Activated naive CD8-positive, alpha-beta T cell treated with anti-CD3 and anti-CD28 coated beads, Interleukin-2, amount 50 U/mL, for 16 hours (primary cell): Measurements from ENCODE around the gene CNTNAP2.
"Not testable (repeated sequence)": the region's sequence is repeated elsewhere in the genome, so short reads cannot be mapped to it uniquely, and the experiment has no call there.

Source experiments
- DNase-seq: peaks from one replicate; pipeline ENCODE4 v3.0.0-alpha.2; 2020; ENCODE audit warnings: low read depth, low spot score

Gene CNTNAP2

DNA sequence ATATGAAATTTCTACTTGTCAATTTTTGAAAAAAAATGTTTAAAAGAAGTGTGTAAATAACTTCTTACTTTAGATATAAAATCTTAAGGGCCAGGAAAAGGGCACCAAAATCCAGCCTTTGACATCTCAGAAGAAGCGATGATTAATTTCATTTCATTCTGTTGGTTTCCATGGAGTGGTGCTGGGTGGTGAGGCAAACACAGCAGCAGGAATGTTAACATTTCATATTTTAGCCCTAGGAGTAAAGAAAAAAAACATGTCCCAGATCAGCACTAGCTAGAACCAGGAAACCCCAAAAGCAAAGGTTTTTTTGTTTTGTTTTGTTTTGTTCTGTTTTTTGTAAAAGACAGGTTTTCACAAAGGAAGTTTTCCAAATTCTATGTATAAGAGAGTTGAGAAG, 2175.2 kb downstream of the CNTNAP2 start:
- DNase-seq: no peak

DNA sequence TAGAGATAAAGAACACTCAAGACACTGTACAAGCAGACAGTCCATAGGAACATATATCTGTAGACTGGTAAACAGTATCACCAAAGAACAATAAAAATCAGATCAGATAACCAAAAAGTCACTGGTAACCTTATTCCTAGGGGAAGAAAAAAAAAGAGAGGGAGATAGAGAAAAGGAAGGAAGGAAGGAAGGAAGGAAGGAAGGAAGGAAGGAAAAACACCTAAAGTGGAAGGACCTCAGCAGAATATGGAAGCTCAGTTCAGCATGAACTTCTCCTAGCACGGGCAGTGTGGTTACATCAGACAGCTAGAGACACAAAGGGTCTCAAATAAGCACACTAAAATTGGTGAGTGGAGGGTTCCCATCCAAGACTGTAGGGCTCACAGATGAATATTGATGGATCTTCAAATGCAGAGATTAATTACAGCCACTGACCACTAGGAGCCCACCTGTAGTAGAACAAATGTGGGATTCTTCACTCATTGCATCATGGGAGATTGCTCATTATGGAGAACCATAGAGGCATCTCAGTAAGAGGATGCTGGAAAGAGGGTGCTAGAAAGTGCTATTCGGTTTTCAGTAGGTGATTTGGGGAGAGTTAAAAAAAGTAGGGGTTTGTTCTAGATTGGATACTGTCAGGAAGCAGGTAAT, 2180.5 kb downstream of the CNTNAP2 start:
- DNase-seq: no peak

DNA sequence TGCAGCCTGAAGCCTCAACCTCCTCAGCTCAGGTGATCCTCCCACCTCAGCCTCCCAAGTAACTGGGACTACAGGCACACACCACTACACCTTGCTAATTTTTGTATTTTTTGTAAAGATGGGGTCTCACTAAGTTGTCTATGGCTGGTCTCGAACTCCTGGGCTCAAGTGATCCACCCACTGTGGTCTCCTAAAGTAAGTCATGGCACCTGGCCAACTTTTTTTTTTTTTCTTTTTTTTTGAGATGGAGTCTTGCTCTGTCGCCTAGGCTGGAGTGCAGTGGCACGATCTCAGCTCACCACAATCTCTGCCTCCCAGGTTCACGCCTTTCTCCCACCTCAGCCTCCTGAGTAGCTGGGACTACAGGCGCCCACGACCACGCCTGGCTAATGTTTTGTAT, 2182.2 kb downstream of the CNTNAP2 start:
- not testable (repeated sequence) for DNase-seq

GRCh38 chr7:148299350-148300276, 2183.0 kb downstream of the CNTNAP2 start:
- DNase-seq: no peak

DNA sequence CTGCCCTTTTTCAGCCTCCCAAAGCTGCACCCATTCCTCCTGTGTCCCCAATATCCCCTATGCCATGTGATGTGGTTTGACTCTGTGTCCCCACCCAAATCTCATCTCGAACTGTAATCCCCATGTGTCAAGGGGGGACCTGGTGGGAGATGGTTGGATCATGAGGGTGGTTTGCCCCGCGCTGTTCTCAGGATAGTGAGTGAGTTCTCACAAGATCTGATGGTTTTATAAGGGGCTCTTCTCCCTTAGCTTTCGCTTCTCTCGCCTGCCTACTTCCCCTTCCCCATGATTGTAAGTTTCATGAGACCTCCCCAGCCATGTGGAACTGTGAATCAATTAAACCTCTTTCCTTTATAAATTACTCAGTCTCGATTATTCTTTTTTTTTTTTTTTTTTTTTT, 2185.8 kb downstream of the CNTNAP2 start:
- DNase-seq: not testable (repeated sequence)

DNA sequence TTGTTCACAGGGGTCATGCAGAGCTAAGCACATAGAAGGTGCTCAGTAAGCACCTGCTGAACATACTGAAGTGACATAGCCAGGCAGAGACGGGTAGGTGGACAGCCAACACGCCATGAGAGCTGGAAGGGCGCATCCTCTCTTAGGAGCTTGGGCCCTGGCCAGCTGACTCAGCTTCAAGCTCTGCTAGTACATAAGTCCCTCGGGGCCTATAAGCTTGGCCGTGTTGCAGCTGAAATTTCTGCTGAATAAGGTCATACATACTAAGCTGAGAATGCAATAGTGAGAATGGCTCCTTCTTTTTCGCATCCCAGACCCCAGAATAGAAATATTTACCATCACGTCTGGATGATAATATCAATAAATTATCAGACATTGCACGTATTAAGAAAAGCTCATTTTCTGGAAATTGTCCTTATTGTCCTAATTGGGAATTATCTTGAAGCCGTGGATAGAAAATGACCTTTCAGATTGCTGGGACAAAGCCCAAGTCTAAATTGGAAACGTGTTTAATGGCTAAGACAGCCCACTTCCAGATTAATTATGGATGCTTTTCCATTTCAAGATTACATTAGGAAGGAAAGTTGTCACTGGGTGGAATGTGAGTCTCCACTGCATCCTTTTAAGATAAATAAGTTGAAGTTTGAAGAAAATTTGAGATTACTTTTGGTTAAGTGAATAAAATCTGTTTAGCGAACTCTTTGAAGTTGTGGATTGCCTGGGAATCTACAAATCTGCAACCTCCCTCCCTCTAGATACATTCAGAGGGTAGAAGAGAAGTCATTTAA, 2186.9 kb downstream of the CNTNAP2 start:
- no peak for DNase-seq

GRCh38 chr7:148304083-148304335, 2187.4 kb downstream of the CNTNAP2 start:
- no peak for DNase-seq

- DNase-seq: no peak
Observed at GRCh38 chr7:148304456-148304855, 2187.9 kb downstream of the CNTNAP2 start.

- DNase-seq: no peak
Observed at GRCh38 chr7:148306759-148307158, 2190.2 kb downstream of the CNTNAP2 start.

DNA sequence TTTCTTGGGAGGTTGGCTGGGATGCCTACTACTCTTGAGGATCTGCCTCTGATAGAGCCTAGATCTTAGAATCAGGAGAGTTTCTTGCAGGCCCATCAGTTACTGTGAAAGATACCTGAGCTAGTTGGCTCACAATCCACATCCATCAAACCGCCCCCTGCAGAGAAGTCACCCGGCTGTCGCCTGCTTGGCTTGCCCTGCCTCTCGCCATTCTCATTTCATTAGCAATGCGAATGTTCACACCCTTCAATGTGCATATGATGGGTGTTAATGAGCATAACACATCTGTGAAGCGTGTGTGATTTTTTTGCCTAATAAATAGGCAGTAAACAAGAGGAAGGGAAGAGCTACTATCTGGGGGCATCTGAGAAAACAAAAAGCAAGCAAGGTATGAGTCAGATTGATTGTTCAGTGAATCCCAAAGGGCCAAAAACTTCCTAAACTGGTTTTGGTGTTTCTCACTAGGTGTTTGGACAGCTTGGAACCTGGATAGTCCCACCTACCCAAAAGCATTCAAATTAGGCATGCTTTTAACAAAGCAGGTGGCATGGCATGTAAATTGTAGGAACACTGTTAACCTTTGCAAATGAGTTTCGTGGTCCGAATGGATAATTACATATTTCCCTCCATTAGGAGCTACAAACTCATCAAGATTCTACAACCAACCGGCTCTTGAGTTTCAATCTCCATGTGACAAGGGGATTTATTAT, 2201.7 kb downstream of the CNTNAP2 start:
- no peak for DNase-seq

GRCh38 chr7:148318838-148319237, 2202.2 kb downstream of the CNTNAP2 start:
- no peak for DNase-seq

DNA sequence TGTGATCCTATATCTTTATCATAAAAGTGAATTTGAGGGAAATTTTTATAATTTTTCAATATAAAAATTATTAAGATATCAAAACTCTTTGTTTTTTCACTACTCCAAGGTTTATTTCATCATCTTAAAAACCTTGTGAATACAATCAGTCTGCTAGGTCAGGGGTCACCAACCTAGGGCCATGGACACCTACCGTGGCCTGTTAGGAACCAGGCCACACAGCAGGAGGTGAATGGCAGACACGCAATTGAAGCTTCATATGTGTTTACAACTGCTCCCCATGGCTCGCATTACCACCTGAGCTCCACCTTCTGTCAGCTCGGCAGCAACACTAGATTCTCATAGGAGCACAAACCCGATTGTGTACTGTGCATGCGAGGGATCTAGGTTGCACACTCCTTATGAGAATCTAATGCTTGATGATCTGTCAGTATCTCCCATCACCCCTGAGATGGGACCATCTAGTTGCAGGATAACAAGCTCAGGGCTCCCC, 2202.8 kb downstream of the CNTNAP2 start:
- no peak for DNase-seq

- DNase-seq: no peak
Observed at GRCh38 chr7:148325208-148325607, 2208.6 kb downstream of the CNTNAP2 start.

- DNase-seq: no peak
Observed at GRCh38 chr7:148327379-148327778, 2210.8 kb downstream of the CNTNAP2 start.

GRCh38 chr7:148328906-148329305, 2212.3 kb downstream of the CNTNAP2 start:
- no peak for DNase-seq

DNA sequence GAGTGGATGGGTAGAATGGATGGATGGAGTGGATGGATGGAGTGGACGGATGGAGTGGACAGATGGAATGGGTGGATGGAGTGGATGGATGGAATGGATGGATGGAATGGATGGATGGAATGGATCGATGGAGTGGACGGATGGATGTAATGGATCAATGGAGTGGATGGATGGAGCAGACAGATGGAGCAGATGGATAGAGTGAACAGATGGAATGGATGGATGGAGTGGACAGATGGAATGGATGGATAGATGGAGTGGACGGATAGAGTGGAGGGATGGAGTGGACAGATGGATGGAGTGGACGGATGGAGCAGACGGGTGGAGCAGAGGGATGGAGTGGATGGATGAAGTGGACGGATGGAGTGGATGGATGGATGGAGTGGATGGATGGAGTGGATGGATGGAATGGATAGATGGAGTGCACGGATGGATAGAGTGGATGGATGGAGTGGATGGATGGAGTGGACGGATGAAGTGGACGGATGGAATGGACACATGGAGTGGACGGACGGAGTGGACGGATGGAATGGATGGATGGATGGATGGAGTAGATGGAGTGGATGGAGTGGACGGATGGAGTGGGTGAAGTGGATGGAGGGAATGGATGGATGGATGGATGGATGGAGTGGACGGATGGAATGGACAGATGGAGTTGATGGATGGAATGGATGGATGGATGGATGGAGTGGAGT, 2213.7 kb downstream of the CNTNAP2 start:
- no peak for DNase-seq

GRCh38 chr7:148330822-148331221, 2214.2 kb downstream of the CNTNAP2 start:
- DNase-seq: no peak

DNA sequence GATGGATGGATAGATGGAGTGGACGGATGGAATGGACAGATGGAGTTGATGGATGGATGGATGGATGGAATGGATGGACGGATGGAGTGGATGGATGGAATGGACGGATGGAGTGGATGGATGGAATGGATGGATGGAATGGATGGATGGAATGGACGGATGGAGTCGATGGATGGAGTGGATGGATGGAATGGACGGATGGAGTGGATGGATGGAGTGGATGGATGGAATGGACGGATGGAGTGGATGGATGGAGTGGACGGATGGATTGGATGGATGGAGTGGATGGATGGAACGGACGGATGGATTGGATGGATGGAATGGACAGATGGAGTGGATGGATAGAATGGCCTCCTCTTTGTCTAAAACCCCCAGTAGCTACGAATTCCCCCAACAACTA, 2214.9 kb downstream of the CNTNAP2 start:
- not testable (repeated sequence) for DNase-seq

DNA sequence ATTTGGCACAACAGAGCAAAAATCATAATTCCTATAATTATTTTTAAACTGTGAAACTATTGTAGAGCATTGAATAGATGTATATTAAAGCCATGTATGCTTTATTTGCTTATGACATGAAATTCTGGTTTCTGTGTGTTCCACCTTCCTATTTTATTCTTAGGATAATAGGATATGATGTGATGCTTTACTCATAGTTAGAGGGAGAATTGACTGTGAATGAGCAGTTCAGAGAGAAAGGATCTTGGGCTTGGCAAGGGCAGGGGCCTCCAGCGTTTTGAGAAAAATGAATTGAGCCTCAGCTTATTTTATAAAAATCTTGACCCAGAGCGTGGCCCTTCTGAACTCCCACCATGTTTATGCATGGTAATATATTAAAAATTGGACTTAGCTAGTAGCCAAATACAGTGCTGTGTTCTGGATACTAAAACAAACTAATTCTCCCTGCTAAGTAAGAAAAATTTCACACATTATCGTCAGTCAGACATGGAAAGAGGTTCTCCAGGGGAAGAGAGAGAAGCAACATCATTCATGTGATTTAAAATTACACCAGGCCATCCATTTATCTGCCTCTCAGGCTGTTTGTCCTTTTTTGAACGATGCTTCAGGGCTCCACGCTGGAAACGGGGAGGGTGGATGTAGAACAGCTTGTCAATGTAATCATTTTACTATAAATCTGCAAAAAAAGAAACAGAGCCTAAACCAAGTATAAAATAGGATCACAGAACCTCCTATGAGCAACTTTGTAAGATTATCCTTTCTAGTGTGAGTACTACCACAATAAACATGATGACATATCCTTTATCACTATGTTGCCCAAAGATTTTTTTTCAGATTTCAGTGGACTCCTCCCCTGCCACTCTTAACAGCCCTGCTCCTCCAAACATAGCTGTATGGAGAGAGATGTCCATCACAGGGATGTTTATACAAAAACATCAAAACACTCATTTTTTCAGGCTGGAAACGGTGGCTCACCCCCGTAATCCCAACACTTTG, 2215.9 kb downstream of the CNTNAP2 start:
- no peak for DNase-seq

DNA sequence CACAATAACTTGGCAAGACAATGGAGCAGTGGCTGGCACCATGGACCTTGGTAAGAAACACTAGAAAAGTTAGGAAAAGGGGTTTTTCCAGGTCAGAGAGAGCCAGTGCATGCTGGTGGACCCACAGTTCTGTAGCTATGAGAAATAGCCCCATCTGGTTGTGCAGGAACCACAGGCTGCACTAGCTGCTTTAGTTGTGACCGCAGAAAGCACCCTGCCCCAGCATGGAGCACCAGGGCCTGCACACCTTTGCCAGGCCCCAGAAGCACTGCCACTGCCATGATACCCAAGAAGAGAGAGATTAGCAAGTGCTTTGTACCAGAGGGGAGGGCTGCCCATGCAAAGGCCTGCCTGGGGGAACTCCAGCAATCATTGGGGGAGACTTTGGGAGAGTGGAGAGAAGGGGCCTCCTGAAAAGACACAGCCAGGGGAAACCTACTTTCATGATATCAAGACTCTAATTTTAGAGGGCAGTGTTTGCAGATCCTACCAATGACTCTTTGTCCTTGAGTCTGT, 2217.9 kb downstream of the CNTNAP2 start:
- DNase-seq: no peak
